ENCODE results near the gene RUBCN. TPM values are rescaled to one million over a fixed set of nuclear protein-coding genes. Genes with fewer than 3 reads are reported as not detected.

The RUBCN gene
- total RNA-seq (2014; rRNA removed; shearing (Covaris generic)): 3.8 and 9.4 TPM in 2 replicates

- in situ Hi-C loops (cut with HindIII; ENCODE audit: low sequenced_read_pairs): no loop called here
- peak; percentile 96 for DNase-seq (ENCODE audit: low spot score)
Measured at GRCh38 chr3:197736491-197737318, at the start of gene RUBCN. TSS of gene RUBCN (minus strand) at chr3:197736904. CDS start at chr3:197736719, 185 bp downstream.

- no peak for DNase-seq (ENCODE audit: low spot score)
- in situ Hi-C loops (cut with HindIII; ENCODE audit: low sequenced_read_pairs): no loop called here
Measured at GRCh38 chr3:197784019-197784585, 47.4 kb upstream of the RUBCN start.

GRCh38 chr3:197782230-197782629, 45.5 kb upstream of the RUBCN start:
- in situ Hi-C loops (cut with HindIII; ENCODE audit: low sequenced_read_pairs): no loop called here
- no peak for DNase-seq (ENCODE audit: low spot score)

- in situ Hi-C loops (cut with HindIII; ENCODE audit: low sequenced_read_pairs): no loop called here
- DNase-seq (ENCODE audit: low spot score): no peak
Measured at GRCh38 chr3:197775317-197775716, 38.6 kb upstream of the RUBCN start.

GRCh38 chr3:197761784-197762183, 25.1 kb upstream of the RUBCN start:
- in situ Hi-C loops (cut with HindIII; ENCODE audit: low sequenced_read_pairs): no loop called here
- DNase-seq (ENCODE audit: low spot score): no peak

GRCh38 chr3:197758512-197758911, 21.8 kb upstream of the RUBCN start:
- DNase-seq (ENCODE audit: low spot score): no peak

GRCh38 chr3:197756704-197757103, 20.0 kb upstream of the RUBCN start:
- DNase-seq (ENCODE audit: low spot score): no peak
- in situ Hi-C loops (cut with HindIII; ENCODE audit: low sequenced_read_pairs): no loop called here

More at GRCh38 chr3:197758512-197758911, 21.8 kb upstream of the RUBCN start:
- in situ Hi-C loops (cut with HindIII; ENCODE audit: low sequenced_read_pairs): no loop called here

GRCh38 chr3:197753263-197753662, 16.6 kb upstream of the RUBCN start:
- in situ Hi-C loops (cut with HindIII; ENCODE audit: low sequenced_read_pairs): no loop called here
- no peak for DNase-seq (ENCODE audit: low spot score)

GRCh38 chr3:197752107-197752506, 15.4 kb upstream of the RUBCN start:
- in situ Hi-C loops (cut with HindIII; ENCODE audit: low sequenced_read_pairs): no loop called here

GRCh38 chr3:197750858-197751737, 14.4 kb upstream of the RUBCN start:
- in situ Hi-C loops (cut with HindIII; ENCODE audit: low sequenced_read_pairs): no loop called here
- DNase-seq (ENCODE audit: low spot score): peak; percentile 52

More at GRCh38 chr3:197752107-197752506, 15.4 kb upstream of the RUBCN start:
- no peak for DNase-seq (ENCODE audit: low spot score)

GRCh38 chr3:197750396-197750831, 13.7 kb upstream of the RUBCN start:
- DNase-seq (ENCODE audit: low spot score): peak; percentile 70
- in situ Hi-C loops (cut with HindIII; ENCODE audit: low sequenced_read_pairs): no loop called here

GRCh38 chr3:197749601-197750395, 13.1 kb upstream of the RUBCN start, which contains the start of gene FYTTD1:
TSS of gene FYTTD1 (plus strand) at chr3:197749883. CDS start at chr3:197749972, 89 bp downstream.
- peak; percentile 91 for DNase-seq (ENCODE audit: low spot score)
- in situ Hi-C loops (cut with HindIII; ENCODE audit: low sequenced_read_pairs): no loop called here

- in situ Hi-C loops (cut with HindIII; ENCODE audit: low sequenced_read_pairs): no loop called here
- no peak for DNase-seq (ENCODE audit: low spot score)
Measured at GRCh38 chr3:197749315-197749600, 12.6 kb upstream of the RUBCN start.

GRCh38 chr3:197748597-197749314, 12.1 kb upstream of the RUBCN start:
- DNase-seq (ENCODE audit: low spot score): peak; percentile 69
- in situ Hi-C loops (cut with HindIII; ENCODE audit: low sequenced_read_pairs): no loop called here

- in situ Hi-C loops (cut with HindIII; ENCODE audit: low sequenced_read_pairs): no loop called here
- peak; percentile 32 for DNase-seq (ENCODE audit: low spot score)
Measured at GRCh38 chr3:197746801-197747237, 10.1 kb upstream of the RUBCN start.

GRCh38 chr3:197746209-197746608, 9.5 kb upstream of the RUBCN start:
- no peak for DNase-seq (ENCODE audit: low spot score)
- in situ Hi-C loops (cut with HindIII; ENCODE audit: low sequenced_read_pairs): no loop called here

- in situ Hi-C loops (cut with HindIII; ENCODE audit: low sequenced_read_pairs): no loop called here
- DNase-seq (ENCODE audit: low spot score): no peak
Measured at GRCh38 chr3:197742787-197743186, 6.1 kb upstream of the RUBCN start.

- no peak for DNase-seq (ENCODE audit: low spot score)
- in situ Hi-C loops (cut with HindIII; ENCODE audit: low sequenced_read_pairs): no loop called here
Measured at GRCh38 chr3:197737749-197738462, 1.2 kb upstream of the RUBCN start.

Data from G401 (cell line).